Smooth muscle cell (in vitro differentiated cells): ENCODE data around the gene CEP112. TPM values are rescaled to one million over a fixed set of nuclear protein-coding genes. Genes with fewer than 3 reads are reported as not detected.

Source experiments
- DNase-seq: peaks from one replicate; lab custom pipeline; 2025; ENCODE audit not compliant: unreplicated experiment; lab: John Stamatoyannopoulos, UW
- H2AFZ ChIP-seq: fragments of 200-600 bp; sonication (generic); 2 replicates; pipeline ENCODE4 v1.6.0; 2016; ENCODE audit warnings: antibody characterized with exemption, low read depth, mild to moderate bottlenecking
- H3F3A ChIP-seq: fragments of 200-600 bp; sonication (generic); 2 replicates; pipeline ENCODE4 v1.6.0; 2017; ENCODE audit warnings: antibody characterized with exemption, low read depth
- H3K27ac ChIP-seq: fragments of 200-600 bp; sonication (generic); 2 replicates; pipeline ENCODE4 v1.5.1; 2016; ENCODE audit warnings: low read depth, mild to moderate bottlenecking
- H3K27me3 ChIP-seq: fragments of 200-600 bp; sonication (generic); 2 replicates; pipeline ENCODE4 v1.6.1; 2016; ENCODE audit warnings: low read depth, mild to moderate bottlenecking
- H3K36me3 ChIP-seq: fragments of 200-600 bp; sonication (generic); 2 replicates; pipeline ENCODE4 v1.5.1; 2016; ENCODE audit warnings: low read depth
- H3K4me1 ChIP-seq: fragments of 200-600 bp; sonication (generic); 2 replicates; pipeline ENCODE4 v1.5.1; 2016; ENCODE audit warnings: low read depth
- H3K4me2 ChIP-seq: fragments of 200-600 bp; sonication (generic); 2 replicates; pipeline ENCODE4 v1.6.0; 2016; ENCODE audit warnings: mild to moderate bottlenecking
- H3K4me3 ChIP-seq: fragments of 200-600 bp; sonication (generic); 2 replicates; pipeline ENCODE4 v1.5.1; 2016; ENCODE audit warnings: mild to moderate bottlenecking
- H3K79me2 ChIP-seq: fragments of 200-600 bp; sonication (generic); 2 replicates; pipeline ENCODE4 v1.6.0; 2016; ENCODE audit warnings: low read depth, mild to moderate bottlenecking
- H3K9ac ChIP-seq: fragments of 200-600 bp; sonication (generic); 2 replicates; pipeline ENCODE4 v1.6.0; 2016; ENCODE audit warnings: low read depth
- H3K9me3 ChIP-seq: fragments of 200-600 bp; sonication (generic); replicated peaks from 2 replicates; pipeline ENCODE4 v1.5.1; 2016; ENCODE audit warnings: low read depth
- H4K20me1 ChIP-seq: fragments of 200-600 bp; sonication (generic); 2 replicates; pipeline ENCODE4 v1.6.0; 2016; ENCODE audit warnings: low read depth
- CTCF ChIP-seq: fragments of 200-600 bp; sonication (generic); IDR thresholded peaks from 2 replicates; pipeline ENCODE4 v1.5.1; 2017; ENCODE audit warnings: borderline replicate concordance, mild to moderate bottlenecking, antibody characterized with exemption; ENCODE audit not compliant: insufficient read depth, poor library complexity, severe bottlenecking
- WGBS: methylation state at CpG from one replicate; pipeline ENCODE4 v1.1.7; 2016; ENCODE audit warnings: low lambda C conversion rate; 5-methylcytosine and 5-hydroxymethylcytosine counted together
- polyA plus RNA-seq: library from polyadenylated mRNA; unstranded; fragments of >200 nt; fragmentation: Nextera tagmentation; extraction: Ambion mirVana; gene quantifications from 2 replicates; pipeline ENCODE4 v1.2.1, GENCODE V29; 2016
- total RNA-seq: library from RNA; depleted of rRNA; stranded (reverse); fragments of >200 nt; gene quantifications from 2 replicates; pipeline ENCODE4 v1.2.3, GENCODE V29; 2014

The CEP112 gene
- total and polyA plus RNA-seq, 2 experiments from 2014 or later: 8.3 to 9.9 TPM

- no peaks in the 10 kb centered on the region for H3F3A ChIP-seq
- H3K27ac ChIP-seq: no peak overlapping the region
- no peaks in the 10 kb centered on the region for H3K79me2 ChIP-seq
- DNase-seq: no peak
- no peak overlapping the region for H3K9ac ChIP-seq
- peaks cover 13% of the 10 kb centered on the region for H3K36me3 ChIP-seq
- no peak overlapping the region for H3K4me2 ChIP-seq
- WGBS: 96% methylated on average over 3 of the region's 3 CpGs
- H4K20me1 ChIP-seq: no peaks in the 10 kb centered on the region
- H2AFZ ChIP-seq: no peak overlapping the region
- no peaks in the 10 kb centered on the region for H3K9me3 ChIP-seq
- TF ChIP-seq CTCF: no peak
- H3K27me3 ChIP-seq: no peaks in the 10 kb centered on the region
- no peak overlapping the region for H3K4me3 ChIP-seq
- H3K4me1 ChIP-seq: no peaks in the 10 kb centered on the region
These were observed 93.9 kb downstream of the CEP112 start for GRCh38 chr17:66098040-66098439.

- Histone ChIP-seq H3K4me1 (no peaks in the 10 kb centered on the region), H3K27me3 (no peaks in the 10 kb centered on the region), H3K27ac (no peak overlapping the region), H3K4me2 (no peak overlapping the region), H4K20me1 (no peaks in the 10 kb centered on the region), H2AFZ (no peak overlapping the region), H3K4me3 (no peak overlapping the region), H3K79me2 (no peaks in the 10 kb centered on the region), H3K9ac (no peak overlapping the region), H3K9me3 (peaks cover 4% of the 10 kb centered on the region), H3F3A (no peaks in the 10 kb centered on the region), H3K36me3 (peaks cover 25% of the 10 kb centered on the region)
- no peak for TF ChIP-seq CTCF
- no peak for DNase-seq
- 97% methylated on average over 4 of the region's 4 CpGs for WGBS
These were observed 97.2 kb downstream of the CEP112 start for GRCh38 chr17:66094727-66095126.

- Histone ChIP-seq H3K27ac (no peak overlapping the region), H2AFZ (no peak overlapping the region), H3K79me2 (no peaks in the 10 kb centered on the region), H3K27me3 (no peaks in the 10 kb centered on the region), H3K4me1 (peaks cover 7% of the 10 kb centered on the region), H3K9me3 (peaks cover 5% of the 10 kb centered on the region), H3K9ac (no peak overlapping the region), H3K36me3 (peaks cover 25% of the 10 kb centered on the region), H3K4me3 (no peak overlapping the region), H4K20me1 (no peaks in the 10 kb centered on the region), H3F3A (no peaks in the 10 kb centered on the region), H3K4me2 (no peak overlapping the region)
- no peak for DNase-seq
- 99% methylated on average over 3 of the region's 3 CpGs for WGBS
- no peak for TF ChIP-seq CTCF
These were observed 100.4 kb downstream of the CEP112 start for GRCh38 chr17:66091445-66092080.

GRCh38 chr17:66089764-66090163 lies 102.2 kb downstream of the CEP112 start:
- Histone ChIP-seq H3K4me3 (no peak overlapping the region), H3K9me3 (peaks cover 5% of the 10 kb centered on the region), H3K9ac (no peak overlapping the region), H2AFZ (no peak overlapping the region), H3K36me3 (peaks cover 18% of the 10 kb centered on the region), H3K27me3 (no peaks in the 10 kb centered on the region), H3K79me2 (no peaks in the 10 kb centered on the region), H3K27ac (no peak overlapping the region), H4K20me1 (no peaks in the 10 kb centered on the region), H3K4me2 (no peak overlapping the region), H3F3A (no peaks in the 10 kb centered on the region), H3K4me1 (peaks cover 7% of the 10 kb centered on the region)
- no peak for DNase-seq
- TF ChIP-seq CTCF: no peak
- 100% methylated on average over 1 of the region's 1 CpG for WGBS
